Activated CD4-positive, alpha-beta T cell treated with anti-CD3 and anti-CD28 coated beads for 36 hours (primary cell): Measurements from ENCODE around the gene ANKRD42. TPM values are rescaled to one million over a fixed set of nuclear protein-coding genes. Genes with fewer than 3 reads are reported as not detected.

ENCODE experiments used
- ATAC-seq: fragments of 200-7000 bp; cut with Tn5 transposase; one replicate; pipeline ENCODE4 v1.10.0; 2021; ENCODE audit warnings: mild to moderate bottlenecking, moderate library complexity
- CTCF ChIA-PET: fragments of 350-600 bp; sonication (Branson Sonifier 250); formaldehyde crosslinking; loops from one replicate; lab custom pipeline; 2021; ENCODE audit warnings: antibody characterized with exemption; lab: Charles Lee
- POLR2A ChIA-PET: fragments of 350-600 bp; sonication (Branson Sonifier 250); formaldehyde crosslinking; loops from one replicate; lab custom pipeline; 2021; ENCODE audit warnings: antibody characterized with exemption, inconsistent platforms; lab: Charles Lee
- DNase-seq: peaks from one replicate; pipeline ENCODE4 v3.0.0-alpha.2; 2020
- H3K27ac Mint-ChIP-seq: one replicate; pipeline ENCODE4 v1.8.0; 2021; ENCODE audit warnings: mixed read lengths
- H3K27me3 Mint-ChIP-seq: one replicate; pipeline ENCODE4 v1.8.0; 2021; ENCODE audit warnings: mixed read lengths
- H3K36me3 Mint-ChIP-seq: one replicate; pipeline ENCODE4 v1.8.0; 2021; ENCODE audit warnings: low read depth, mixed read lengths
- H3K4me1 Mint-ChIP-seq: one replicate; pipeline ENCODE4 v1.8.0; 2021; ENCODE audit warnings: mixed read lengths
- H3K4me3 Mint-ChIP-seq: one replicate; pipeline ENCODE4 v1.8.0; 2021; ENCODE audit warnings: mild to moderate bottlenecking, moderate library complexity, mixed read lengths
- H3K9me3 Mint-ChIP-seq: one replicate; pipeline ENCODE4 v1.8.0; 2021; ENCODE audit warnings: low read depth, mixed read lengths
- intact Hi-C, 2 experiments: fragments of 100-400 bp; cut with DNase I in 1 of 2; cut with micrococcal nuclease in 1 of 2; formaldehyde crosslinking; loops; one replicate each; pipeline versions ENCODE4 v1.14.2 to v1.15.1; 2022 to 2024; cut with DNase I, micrococcal nuclease
- total RNA-seq, 2 experiments: library from RNA; stranded (reverse); gene quantifications; one replicate each; pipeline ENCODE4 v1.2.3, GENCODE V29; 2021

ANKRD42 gene
- total RNA-seq, 2 experiments from 2014 or later, result 3.1 to 4.9 TPM

DNA sequence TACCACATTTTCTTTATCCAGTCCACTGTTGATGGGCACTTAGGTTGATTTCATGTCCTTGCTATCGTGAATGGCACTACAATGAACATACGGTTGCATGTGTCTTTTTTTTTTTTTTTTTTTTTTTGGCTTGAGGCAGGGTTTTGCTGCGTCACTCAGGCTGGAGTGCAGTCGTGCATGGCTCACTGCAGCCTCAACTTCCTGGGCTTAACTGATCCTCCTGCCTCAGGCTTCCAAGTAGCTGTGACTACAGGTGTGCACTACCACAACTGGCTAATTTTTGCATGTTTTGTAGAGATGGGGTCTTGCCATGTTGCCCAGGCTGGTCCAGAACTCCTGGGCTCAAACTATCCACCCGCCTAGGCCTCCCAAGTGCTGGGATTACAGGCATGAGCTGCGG, 94.1 kb downstream of the ANKRD42 start:
- DNase-seq (no peak), ATAC-seq (no peak)
- H3K27me3 Mint-ChIP-seq, result no peaks in the 10 kb centered on the region
- intact Hi-C loops, result loop anchor here in 1 of 2 experiments (5.0 kb wide), 1 partner anchor 555 kb away; the partner anchor contains the start of gene FAM181B
- no peak overlapping the region for H3K27ac Mint-ChIP-seq
- ChIA-PET CTCF (no interaction called here), POLR2A (no interaction called here)
- H3K4me3 Mint-ChIP-seq, result no peak overlapping the region
- H3K4me1 Mint-ChIP-seq, result peaks cover 29% of the 10 kb centered on the region
- peaks cover 3% of the 10 kb centered on the region for H3K9me3 Mint-ChIP-seq
- peaks cover 5% of the 10 kb centered on the region for H3K36me3 Mint-ChIP-seq

DNA sequence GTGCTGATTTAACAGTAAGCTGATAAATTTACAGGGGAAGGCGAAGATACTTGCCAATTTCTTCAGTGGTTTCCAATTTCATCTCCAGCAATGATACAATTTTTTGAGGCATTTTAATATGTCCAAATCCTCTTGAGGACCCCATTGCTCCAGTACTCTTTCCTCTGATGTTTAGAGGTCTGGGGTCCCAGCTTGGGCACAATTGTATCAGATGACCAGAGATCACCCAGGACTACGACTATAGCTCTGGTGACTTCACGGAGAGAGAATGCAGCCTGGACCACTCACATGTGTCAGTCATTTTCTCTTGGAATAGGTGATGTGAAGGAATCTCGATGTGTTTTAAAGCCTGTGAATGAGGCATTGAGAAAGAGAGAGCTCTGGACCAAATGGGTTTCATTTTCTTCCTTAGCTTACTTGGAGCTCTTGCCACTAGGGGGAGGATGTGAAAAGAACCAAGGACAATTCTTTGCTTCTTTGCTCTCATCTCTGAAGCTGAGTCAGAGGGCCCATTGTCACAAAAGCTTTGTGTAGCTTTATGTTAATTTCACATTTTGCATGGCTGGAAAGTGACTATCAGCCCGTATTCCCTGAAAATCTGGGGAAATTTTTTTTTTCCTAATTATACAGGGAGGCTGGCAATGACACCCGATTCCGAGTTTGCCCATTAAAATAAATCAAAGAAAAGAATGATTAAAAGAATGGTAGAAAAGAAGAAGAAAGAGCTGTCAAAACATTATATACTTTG, 99.4 kb downstream of the ANKRD42 start:
- Mint-ChIP-seq H3K4me3 (peak overlapping the region; percentile 52), H3K36me3 (no peaks in the 10 kb centered on the region), H3K27ac (peak overlapping the region; percentile 56), H3K4me1 (peaks cover 10% of the 10 kb centered on the region), H3K27me3 (peaks cover 7% of the 10 kb centered on the region), H3K9me3 (no peaks in the 10 kb centered on the region)
- ChIA-PET CTCF (interaction anchor here (0.7 to 4.1 kb wide), 36 partner anchors 9 to 1310 kb away, joined by 3 to 37 read pairs (median 4); partner anchors contain the start of genes ANKRD42 and PCF11), POLR2A (interaction anchor here (0.6 kb wide), 1 partner anchor 561 kb away, joined by 3 read pairs; no protein-coding TSS in a partner anchor)
- intact Hi-C loops, result loop anchor here (1.0 to 5.0 kb wide), 5 partner anchors 429 to 527 kb away; no protein-coding TSS in a partner anchor
- peak; percentile 98 for ATAC-seq
- DNase-seq, result peak; percentile 50

GRCh38 chr11:83293457-83293774, 99.9 kb downstream of the ANKRD42 start:
- POLR2A ChIA-PET, result no interaction called here
- ATAC-seq (peak; percentile 61), DNase-seq (no peak)
- Mint-ChIP-seq H3K36me3 (no peaks in the 10 kb centered on the region), H3K27ac (no peak overlapping the region), H3K4me3 (no peak overlapping the region), H3K9me3 (no peaks in the 10 kb centered on the region), H3K4me1 (peaks cover 10% of the 10 kb centered on the region), H3K27me3 (peaks cover 7% of the 10 kb centered on the region)
- CTCF ChIA-PET, result interaction anchor here (0.8 to 4.1 kb wide), 30 partner anchors 9 to 543 kb away, joined by 3 to 37 read pairs (median 4); partner anchors contain the start of genes ANKRD42 and PCF11
- intact Hi-C loops, result loop anchor here (1.0 to 5.0 kb wide), 5 partner anchors 429 to 527 kb away; no protein-coding TSS in a partner anchor

GRCh38 chr11:83294208-83294607, 100.7 kb downstream of the ANKRD42 start:
- no peak overlapping the region for H3K27ac Mint-ChIP-seq
- ATAC-seq (no peak), DNase-seq (no peak)
- no peaks in the 10 kb centered on the region for H3K36me3 Mint-ChIP-seq
- H3K27me3 Mint-ChIP-seq, result peaks cover 7% of the 10 kb centered on the region
- no peak overlapping the region for H3K4me3 Mint-ChIP-seq
- POLR2A ChIA-PET, result no interaction called here
- intact Hi-C loops, result loop anchor here in 1 of 2 experiments (5.0 kb wide), 1 partner anchor 428 kb away; no protein-coding TSS in a partner anchor
- CTCF ChIA-PET, result interaction anchor here (0.7 to 1.5 kb wide), 3 partner anchors 213 to 526 kb away, joined by 3 read pairs; no protein-coding TSS in a partner anchor
- no peaks in the 10 kb centered on the region for H3K9me3 Mint-ChIP-seq
- H3K4me1 Mint-ChIP-seq, result peaks cover 10% of the 10 kb centered on the region

Other genes with a start within 250 kb of the ANKRD42 start
- gene RAB30, start 121.8 kb upstream of the ANKRD42 start, total RNA-seq, result 10 to 100 TPM; 11.4 to 13.2 TPM
- 10 to 100 TPM; 55.3 to 70.8 TPM for gene PCF11, start 36.6 kb upstream of the ANKRD42 start, total RNA-seq
- 10 to 100 TPM; 30.4 to 32.8 TPM for gene CCDC90B, start 92.7 kb downstream of the ANKRD42 start, total RNA-seq